Keratinocyte (primary cell): ENCODE results near the gene LYPD6B.

Experiments
- CTCF ChIP-seq, 3 experiments: IDR thresholded peaks in 1 of 3; conservative IDR thresholded peaks in 1 of 3; optimal IDR thresholded peaks in 1 of 3; 2 replicates in 2 of 3; 3 replicates in 1 of 3; pipeline versions ENCODE3 to v1.5.1; 2011; ENCODE audit warnings: low read length in 3 of 3, mild to moderate bottlenecking in 3 of 3, moderate library complexity in 2 of 3, control low read depth in 1 of 3, inconsistent platforms in 1 of 3; ENCODE audit not compliant: insufficient read depth in 2 of 3; ENCODE audit errors: extremely low read depth in 1 of 3
- EZH2 ChIP-seq: IDR thresholded peaks from one replicate; pipeline ENCODE4 v1.6.1; 2012; ENCODE audit warnings: inconsistent platforms, mild to moderate bottlenecking, low read length, moderate library complexity

GRCh38 chr2:149033716-149034115 lies 4.8 kb upstream of the LYPD6B start:
- no peak for TF ChIP-seq CTCF (optimal IDR thresholded peaks at IDR 0.05 in 1 of 3, IDR thresholded peaks at IDR 0.05 in 1 of 3, conservative IDR thresholded peaks at IDR 0.05 in 1 of 3; ENCODE audit: extremely low read depth in 1 of 3, insufficient read depth in 2 of 3, low read length in 3 of 3)
- no peak for TF ChIP-seq EZH2
